HepG2 (cell line): ENCODE measurements around the gene NPFFR1. TPM values are rescaled to one million over a fixed set of nuclear protein-coding genes. Genes with fewer than 3 reads are reported as not detected.

ENCODE experiments used
- ATAC-seq: fragments of 200-7000 bp; cut with Tn5 transposase; 3 replicates; pipeline ENCODE4 v1.9.1; 2020; ENCODE audit warnings: mild to moderate bottlenecking, moderate library complexity
- BruUV-seq: library from RNA; stranded (reverse); fragments of 400-500 nt; replicated peaks from 2 replicates; lab custom pipeline; 2021; lab: Mats Ljungman, UMichigan
- CTCF ChIA-PET: fragments of 300-600 bp; formaldehyde crosslinking; extraction: SDS; loops from one replicate; lab custom pipeline; 2021; ENCODE audit warnings: low total read pairs, inconsistent platforms, low intra/inter-chr PET ratio; lab: Yijun Ruan, JAX
- POLR2A ChIA-PET: fragments of 350-600 bp; sonication (Branson Sonifier 250); formaldehyde crosslinking; loops from one replicate; lab custom pipeline; 2020; ENCODE audit warnings: antibody characterized with exemption, inconsistent platforms; lab: Yijun Ruan, JAX
- DNase-seq: peaks from one replicate; pipeline ENCODE4 v3.0.0-alpha.2; 2015; ENCODE audit warnings: low spot score
- FAIRE-seq: peaks from 3 replicates; lab custom pipeline; 2011; peaks lifted over from hg19 to GRCh38; lab: Jason Lieb, UNC
- H2AFZ ChIP-seq: one replicate; pipeline ENCODE4 v1.6.1; 2011; ENCODE audit warnings: low read length, inconsistent platforms
- H3K27ac ChIP-seq: fragments of 300-600 bp; 3 replicates; pipeline ENCODE4 v1.8.0; 2011; ENCODE audit warnings: mixed run types, mild to moderate bottlenecking, mixed read lengths, low read length, inconsistent platforms; ENCODE audit not compliant: insufficient read depth; ENCODE audit errors: extremely low read length
- H3K27me3 ChIP-seq, 2 experiments: fragments of 200-600 bp in 1 of 2; 2 replicates in 1 of 2; 3 replicates in 1 of 2; pipeline versions ENCODE4 v1.6.0 to v1.8.0; 2011; ENCODE audit warnings: low read length in 2 of 2, mild to moderate bottlenecking in 2 of 2, moderate library complexity in 2 of 2, inconsistent platforms in 1 of 2; ENCODE audit not compliant: insufficient read depth in 2 of 2, control insufficient read depth in 1 of 2
- H3K36me3 ChIP-seq, 2 experiments: fragments of 200-600 bp in 1 of 2; replicated peaks in 1 of 2; 2 replicates in 1 of 2; 3 replicates in 1 of 2; pipeline versions ENCODE4 v1.5.1 to v1.8.0; 2011; ENCODE audit warnings: low read length in 2 of 2, inconsistent platforms in 1 of 2; ENCODE audit not compliant: insufficient read depth in 2 of 2, control insufficient read depth in 1 of 2
- H3K4me1 ChIP-seq: 2 replicates; pipeline ENCODE4 v1.5.1; 2012; ENCODE audit warnings: low read length, inconsistent platforms; ENCODE audit not compliant: insufficient read depth
- H3K4me2 ChIP-seq: 2 replicates; pipeline ENCODE4 v1.6.0; 2011; ENCODE audit warnings: low read depth, low read length, inconsistent platforms
- H3K4me3 ChIP-seq, 3 experiments: fragments of 200-600 bp in 1 of 3; sonication (generic), shearing (Covaris generic) in 1 of 3; replicated peaks in 1 of 3; 2 replicates each; pipeline ENCODE4 v1.5.1; 2011 to 2016; ENCODE audit warnings: low read length in 3 of 3, inconsistent platforms in 2 of 3, low read depth in 2 of 3, mild to moderate bottlenecking in 2 of 3, control low read depth in 1 of 3, mixed read lengths in 1 of 3; ENCODE audit not compliant: insufficient read depth in 1 of 3
- H3K79me2 ChIP-seq: one replicate; pipeline ENCODE4 v1.6.1; 2011; ENCODE audit warnings: low read length, inconsistent platforms; ENCODE audit not compliant: insufficient read depth
- H3K9ac ChIP-seq: 2 replicates; pipeline ENCODE4 v1.6.0; 2011; ENCODE audit warnings: mild to moderate bottlenecking, low read depth, low read length, inconsistent platforms; ENCODE audit not compliant: insufficient read depth
- H3K9me3 ChIP-seq: 2 replicates; pipeline ENCODE4 v1.5.1; 2012; ENCODE audit warnings: mild to moderate bottlenecking, low read length
- H4K20me1 ChIP-seq: 2 replicates; pipeline ENCODE4 v1.6.0; 2011; ENCODE audit warnings: inconsistent platforms, mild to moderate bottlenecking, low read length, moderate library complexity; ENCODE audit not compliant: insufficient read depth
- BRD4 ChIP-seq: sonication (generic); formaldehyde crosslinking; IDR thresholded peaks from 2 replicates; pipeline ENCODE4 v1.4.0; 2020; ENCODE audit warnings: missing genetic modification reagents
- HOXA5 ChIP-seq: sonication (generic); formaldehyde crosslinking; IDR thresholded peaks from 2 replicates; pipeline ENCODE4 v1.4.0; 2020; ENCODE audit warnings: missing genetic modification reagents
- NFE2L2 ChIP-seq: fragments of 150-350 bp; IDR thresholded peaks from 2 replicates; pipeline ENCODE4 v1.6.1; 2014; ENCODE audit warnings: low read length
- NPAS2 ChIP-seq: sonication (generic); formaldehyde crosslinking; IDR thresholded peaks from 2 replicates; pipeline ENCODE4 v1.8.0; 2022; ENCODE audit warnings: mild to moderate bottlenecking, missing genetic modification reagents, borderline replicate concordance
- RBAK ChIP-seq: sonication (generic); formaldehyde crosslinking; IDR thresholded peaks from 2 replicates; pipeline ENCODE4 v1.5.1; 2020; ENCODE audit warnings: mild to moderate bottlenecking, missing genetic modification reagents
- ZFP41 ChIP-seq: sonication (generic); formaldehyde crosslinking; IDR thresholded peaks from 2 replicates; pipeline ENCODE4 v1.4.0; 2020; ENCODE audit warnings: mild to moderate bottlenecking, missing genetic modification reagents, borderline replicate concordance
- ZMYM3 ChIP-seq: sonication (generic); formaldehyde crosslinking; IDR thresholded peaks from 2 replicates; pipeline ENCODE4 v1.5.1; 2020; ENCODE audit warnings: mild to moderate bottlenecking, missing genetic modification reagents
- ZNF10 ChIP-seq: sonication (generic); formaldehyde crosslinking; IDR thresholded peaks from 2 replicates; pipeline ENCODE4 v1.4.0; 2020; ENCODE audit warnings: mild to moderate bottlenecking, low read depth, missing genetic modification reagents, borderline replicate concordance
- ZNF337 ChIP-seq: sonication (generic); formaldehyde crosslinking; IDR thresholded peaks from 2 replicates; pipeline ENCODE4 v1.5.1; 2020; ENCODE audit warnings: missing genetic modification reagents, low read depth, mild to moderate bottlenecking, borderline replicate concordance
- WGBS: methylation state at CpG from one replicate; pipeline ENCODE4 v1.1.6; 2017; ENCODE audit warnings: low lambda C conversion rate; 5-methylcytosine and 5-hydroxymethylcytosine counted together
- in situ Hi-C: cut with HindIII; loops from 2 replicates; pipeline ENCODE4 v1.10.0; 2017; ENCODE audit warnings: low pct_unique_long_range_greater_than_20kb; ENCODE audit not compliant: extremely low pct_ligation_motif_present
- intact Hi-C: fragments of 100-400 bp; cut with micrococcal nuclease; formaldehyde crosslinking; loops from one replicate; pipeline ENCODE4 v1.10.0; 2022; ENCODE audit not compliant: unreplicated experiment
- polyA plus RNA-seq, 8 experiments: library from polyadenylated mRNA; depleted of rRNA in 3 of 8; stranded (reverse) in 7 of 8; unstranded in 1 of 8; fragments of >200 nt; fragmentation: Illumina TruSeq in 4 of 8; extraction: Trizol in 4 of 8; gene quantifications; 2 replicates each; pipeline versions ENCODE4 v1.2.1 to v1.2.3, GENCODE V29; 2011 to 2016; ENCODE audit warnings: low read depth in 4 of 8, missing spikeins in 1 of 8, mixed read lengths in 1 of 8; ENCODE audit not compliant: insufficient read depth in 1 of 8
- total RNA-seq, 5 experiments: library from RNA; depleted of rRNA; stranded (reverse); fragments of >200 nt; fragmentation: Illumina TruSeq; extraction: Trizol; gene quantifications; 2 replicates each; pipeline ENCODE4 v1.2.3, GENCODE V29; 2016; ENCODE audit warnings: low read depth in 1 of 5
- TF ChIP-seq, protein P1 (sequence below): sonication (generic); formaldehyde crosslinking; IDR thresholded peaks from 2 replicates; pipeline ENCODE4 v1.4.0; 2020; ENCODE audit warnings: missing genetic modification reagents, borderline replicate concordance
- TF ChIP-seq, protein P2 (sequence below): sonication (generic); formaldehyde crosslinking; IDR thresholded peaks from 2 replicates; pipeline ENCODE4 v1.4.0; 2020; ENCODE audit warnings: missing genetic modification reagents

NPFFR1 gene
- total and polyA plus RNA-seq, 2 of the 13 experiments (the other 11 are each of a cell fraction or from before 2014, with no cell fraction given), result under 0.01 TPM; not detected in 1

DNA sequence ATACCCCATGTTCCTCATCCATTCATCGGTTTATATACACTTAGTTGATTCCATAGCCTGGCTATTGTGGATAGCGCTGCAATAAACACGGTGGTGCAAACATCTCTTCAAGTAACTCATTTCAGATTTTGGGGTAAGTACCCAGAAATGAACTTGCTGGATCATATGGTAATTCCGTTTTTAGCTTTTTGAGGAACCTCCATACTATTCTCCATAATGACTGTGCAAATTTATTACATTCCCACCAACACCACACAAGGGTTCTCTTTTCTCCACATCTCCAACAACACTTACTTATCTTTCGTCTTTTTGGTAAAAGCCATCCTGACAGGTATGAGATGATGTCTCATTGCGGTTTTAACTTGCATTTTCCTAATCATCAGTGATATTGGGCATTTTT is 3.7 kb downstream of the NPFFR1 start:
- Histone ChIP-seq H3K4me2 (no peak overlapping the region), H3K4me3 (no peak overlapping the region), H3K9me3 (no peaks in the 10 kb centered on the region), H3K79me2 (no peaks in the 10 kb centered on the region), H3K36me3 (no peaks in the 10 kb centered on the region), H4K20me1 (no peaks in the 10 kb centered on the region), H3K27me3 (peaks cover 3 to 49% of the 10 kb centered on the region in 2 experiments; a peak in 4 of 5 replicates), H3K9ac (no peak overlapping the region), H2AFZ (no peak overlapping the region), H3K4me1 (peaks cover 6% of the 10 kb centered on the region; the same call in 1 of the 2 replicates), H3K27ac (no peak overlapping the region)
- ChIA-PET CTCF (no interaction called here), POLR2A (no interaction called here)
- BruUV-seq, result no TSS peak
- DNase-seq, result no peak
- in situ Hi-C loops, result no loop called here
- TF ChIP-seq RBAK (CRISPR knock-in tag) (no peak), ZNF337 (CRISPR knock-in tag) (no peak), NPAS2 (no peak), HOXA5 (CRISPR knock-in tag) (no peak), ZFP41 (CRISPR knock-in tag) (no peak), BRD4 (CRISPR knock-in tag) (no peak), ZNF10 (CRISPR knock-in tag) (no peak), NFE2L2 (0 out of 2 replicates have a peak, but pooled peaks have one; percentile 8)
- FAIRE-seq, result no peak
- 65% methylated on average over 6 of the region's 6 CpGs for WGBS
- intact Hi-C loops, result loop anchor here (5.0 kb wide), 1 partner anchor 82 kb away; no protein-coding TSS in a partner anchor
- no peak for ATAC-seq

DNA sequence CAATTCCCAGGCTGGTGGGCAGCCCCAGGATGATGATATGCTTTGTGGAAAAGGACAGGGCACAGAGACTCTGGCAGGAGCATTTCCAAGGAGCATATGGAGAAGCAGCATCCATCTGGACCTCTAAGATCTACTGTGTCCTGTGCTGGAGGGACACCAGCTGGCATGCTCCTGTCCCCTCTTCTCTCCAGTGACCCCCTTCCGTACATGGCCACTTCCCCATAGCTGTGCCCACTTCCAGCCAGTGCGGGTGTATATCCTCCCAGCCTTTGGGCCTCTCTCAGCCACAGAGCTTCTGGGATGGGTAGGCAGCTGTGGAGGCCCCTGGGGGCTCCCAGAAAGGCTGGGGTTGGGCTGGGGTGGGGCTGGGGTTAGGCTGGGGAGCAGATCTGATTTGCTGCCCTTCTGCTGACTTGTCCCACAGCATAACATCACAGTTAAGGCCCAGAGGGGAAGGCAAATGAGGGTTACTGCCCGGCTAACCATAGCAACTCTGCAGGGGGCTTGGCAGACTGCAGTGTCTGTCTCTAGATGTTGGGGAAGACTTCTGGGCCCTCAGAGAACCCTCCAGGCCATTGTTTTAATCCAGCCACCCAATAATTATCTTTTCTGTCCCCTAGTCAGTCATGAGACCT is 6.3 kb downstream of the NPFFR1 start:
- H3K36me3 ChIP-seq, result no peaks in the 10 kb centered on the region
- ATAC-seq, result no peak; the same call in 2 of the 3 replicates
- H3K4me3 ChIP-seq, result no peak overlapping the region
- DNase-seq, result no peak
- in situ Hi-C loops, result no loop called here
- no peaks in the 10 kb centered on the region for H3K79me2 ChIP-seq
- no peak overlapping the region for H3K4me2 ChIP-seq
- H3K4me1 ChIP-seq, result peaks cover 3% of the 10 kb centered on the region
- H3K9ac ChIP-seq, result no peak overlapping the region
- no peaks in the 10 kb centered on the region for H3K9me3 ChIP-seq
- TF ChIP-seq, protein P1, sequence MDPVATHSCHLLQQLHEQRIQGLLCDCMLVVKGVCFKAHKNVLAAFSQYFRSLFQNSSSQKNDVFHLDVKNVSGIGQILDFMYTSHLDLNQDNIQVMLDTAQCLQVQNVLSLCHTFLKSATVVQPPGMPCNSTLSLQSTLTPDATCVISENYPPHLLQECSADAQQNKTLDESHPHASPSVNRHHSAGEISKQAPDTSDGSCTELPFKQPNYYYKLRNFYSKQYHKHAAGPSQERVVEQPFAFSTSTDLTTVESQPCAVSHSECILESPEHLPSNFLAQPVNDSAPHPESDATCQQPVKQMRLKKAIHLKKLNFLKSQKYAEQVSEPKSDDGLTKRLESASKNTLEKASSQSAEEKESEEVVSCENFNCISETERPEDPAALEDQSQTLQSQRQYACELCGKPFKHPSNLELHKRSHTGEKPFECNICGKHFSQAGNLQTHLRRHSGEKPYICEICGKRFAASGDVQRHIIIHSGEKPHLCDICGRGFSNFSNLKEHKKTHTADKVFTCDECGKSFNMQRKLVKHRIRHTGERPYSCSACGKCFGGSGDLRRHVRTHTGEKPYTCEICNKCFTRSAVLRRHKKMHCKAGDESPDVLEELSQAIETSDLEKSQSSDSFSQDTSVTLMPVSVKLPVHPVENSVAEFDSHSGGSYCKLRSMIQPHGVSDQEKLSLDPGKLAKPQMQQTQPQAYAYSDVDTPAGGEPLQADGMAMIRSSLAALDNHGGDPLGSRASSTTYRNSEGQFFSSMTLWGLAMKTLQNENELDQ (CRISPR knock-in tag), result no peak
- no peak for TF ChIP-seq ZMYM3 (CRISPR knock-in tag)
- TF ChIP-seq, protein P2, sequence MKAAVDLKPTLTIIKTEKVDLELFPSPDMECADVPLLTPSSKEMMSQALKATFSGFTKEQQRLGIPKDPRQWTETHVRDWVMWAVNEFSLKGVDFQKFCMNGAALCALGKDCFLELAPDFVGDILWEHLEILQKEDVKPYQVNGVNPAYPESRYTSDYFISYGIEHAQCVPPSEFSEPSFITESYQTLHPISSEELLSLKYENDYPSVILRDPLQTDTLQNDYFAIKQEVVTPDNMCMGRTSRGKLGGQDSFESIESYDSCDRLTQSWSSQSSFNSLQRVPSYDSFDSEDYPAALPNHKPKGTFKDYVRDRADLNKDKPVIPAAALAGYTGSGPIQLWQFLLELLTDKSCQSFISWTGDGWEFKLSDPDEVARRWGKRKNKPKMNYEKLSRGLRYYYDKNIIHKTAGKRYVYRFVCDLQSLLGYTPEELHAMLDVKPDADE, result no peak
- TF ChIP-seq, all 625 proteins: peak for 0
- no peak overlapping the region for H3K27ac ChIP-seq
- FAIRE-seq, result no peak
- H3K27me3 ChIP-seq, result peaks cover 0 to 25% of the 10 kb centered on the region in 2 experiments; a peak in 3 of 5 replicates
- BruUV-seq, result no TSS peak
- no peaks in the 10 kb centered on the region for H4K20me1 ChIP-seq
- ChIA-PET POLR2A (no interaction called here), CTCF (no interaction called here)
- WGBS, result 0% methylated on average over 1 of the region's 3 CpGs
- no peak overlapping the region for H2AFZ ChIP-seq
- intact Hi-C loops, result no loop called here
